Activated T-cell treated with anti-CD3 and anti-CD28 coated beads for 4 hours (primary cell): Measurements from ENCODE around the gene KRTAP5-3.
"Not testable (repeated sequence)": the region's sequence is repeated elsewhere in the genome, so short reads cannot be mapped to it uniquely, and the experiment has no call there.

Source experiments
- DNase-seq: peaks from one replicate; pipeline ENCODE4 v3.0.0-alpha.2; 2020

The KRTAP5-3 gene

DNA sequence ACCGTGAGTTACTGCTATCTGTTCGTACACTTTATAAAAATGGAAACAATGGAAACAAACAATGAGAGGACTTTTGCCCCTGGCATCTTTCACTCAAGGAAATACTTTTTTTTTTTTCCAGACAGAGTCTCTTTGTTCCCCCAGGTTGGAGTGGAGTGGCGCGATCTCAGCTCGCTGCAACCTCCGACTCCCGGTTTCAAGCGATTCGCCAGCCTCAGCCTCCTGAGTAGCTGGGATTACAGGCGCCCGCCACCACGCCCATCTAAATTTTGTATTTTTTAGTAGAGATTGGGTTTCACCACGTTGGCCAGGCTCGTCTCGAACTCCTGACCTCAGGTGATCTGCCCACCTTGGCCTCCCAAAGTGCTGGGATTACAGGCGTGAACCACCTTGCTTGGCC, 32.5 kb downstream of the KRTAP5-3 start:
- not testable (repeated sequence) for DNase-seq

DNA sequence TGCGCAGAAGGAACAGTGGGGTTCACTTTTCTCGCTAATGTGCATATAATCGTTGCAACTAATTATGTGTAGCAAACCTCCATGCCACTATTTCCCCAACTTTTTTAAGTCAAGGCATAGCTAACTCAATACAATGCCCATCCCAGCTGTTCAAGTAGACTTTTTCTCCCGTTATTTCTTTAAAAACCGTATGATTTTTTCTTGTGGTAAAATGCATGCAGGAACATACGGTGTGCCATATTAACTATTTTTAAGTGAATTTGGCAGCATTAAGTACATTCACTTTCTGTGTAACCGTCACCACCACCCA, 33.4 kb downstream of the KRTAP5-3 start:
- no peak for DNase-seq

DNA sequence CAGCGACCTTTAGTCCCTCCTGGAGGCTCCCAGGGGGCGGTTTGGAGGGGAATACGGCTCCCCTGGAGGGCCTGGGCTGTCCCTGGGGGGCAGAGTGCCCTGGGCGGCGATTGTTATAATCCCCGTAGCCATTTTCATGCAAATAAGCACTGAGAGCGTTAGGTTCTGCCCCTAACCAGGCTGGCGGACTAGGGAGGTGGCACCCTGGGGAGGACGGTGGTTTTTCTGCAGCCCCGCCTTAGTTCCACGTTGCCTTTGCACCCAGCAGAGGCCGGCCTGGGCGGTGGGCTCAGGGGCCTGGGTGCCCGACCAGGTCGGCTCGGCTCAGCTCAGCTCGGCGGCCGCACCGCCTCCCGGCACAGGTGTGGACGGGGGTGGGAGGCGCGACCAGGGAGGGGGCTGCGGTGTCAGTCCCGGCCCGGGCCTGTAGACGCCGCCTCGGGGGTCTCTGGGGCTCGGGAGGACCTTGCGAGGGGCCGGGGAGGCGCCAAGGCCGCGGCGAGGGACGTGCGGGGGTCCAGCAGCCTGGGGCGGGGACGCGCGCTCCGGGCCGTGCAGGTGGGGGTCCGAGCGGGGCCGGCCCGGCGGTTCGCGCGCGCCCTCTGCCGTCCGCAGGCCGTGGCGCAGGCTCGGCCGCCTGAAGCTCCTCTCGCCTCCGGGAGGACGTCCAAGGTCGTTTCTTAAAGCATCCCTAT, 33.9 kb downstream of the KRTAP5-3 start:
- peak; percentile 36 for DNase-seq

DNA sequence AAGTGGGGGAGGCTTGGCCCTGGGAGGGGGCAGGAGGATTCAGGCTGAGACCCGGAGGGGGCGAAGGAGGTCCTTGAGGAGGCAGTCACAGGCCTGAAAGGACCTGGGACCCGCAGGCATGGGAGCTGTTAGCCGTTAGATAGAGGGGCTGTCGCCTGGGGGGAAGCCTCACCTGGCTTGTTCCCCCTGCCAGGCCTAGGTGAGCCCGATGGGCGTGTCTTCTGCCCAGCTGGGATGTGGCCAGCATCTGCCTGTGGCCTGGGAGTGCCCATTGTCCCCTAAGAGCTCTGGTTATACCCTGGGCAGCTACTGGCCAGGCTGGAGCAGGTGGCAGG, 34.4 kb downstream of the KRTAP5-3 start:
- DNase-seq = no peak

DNA sequence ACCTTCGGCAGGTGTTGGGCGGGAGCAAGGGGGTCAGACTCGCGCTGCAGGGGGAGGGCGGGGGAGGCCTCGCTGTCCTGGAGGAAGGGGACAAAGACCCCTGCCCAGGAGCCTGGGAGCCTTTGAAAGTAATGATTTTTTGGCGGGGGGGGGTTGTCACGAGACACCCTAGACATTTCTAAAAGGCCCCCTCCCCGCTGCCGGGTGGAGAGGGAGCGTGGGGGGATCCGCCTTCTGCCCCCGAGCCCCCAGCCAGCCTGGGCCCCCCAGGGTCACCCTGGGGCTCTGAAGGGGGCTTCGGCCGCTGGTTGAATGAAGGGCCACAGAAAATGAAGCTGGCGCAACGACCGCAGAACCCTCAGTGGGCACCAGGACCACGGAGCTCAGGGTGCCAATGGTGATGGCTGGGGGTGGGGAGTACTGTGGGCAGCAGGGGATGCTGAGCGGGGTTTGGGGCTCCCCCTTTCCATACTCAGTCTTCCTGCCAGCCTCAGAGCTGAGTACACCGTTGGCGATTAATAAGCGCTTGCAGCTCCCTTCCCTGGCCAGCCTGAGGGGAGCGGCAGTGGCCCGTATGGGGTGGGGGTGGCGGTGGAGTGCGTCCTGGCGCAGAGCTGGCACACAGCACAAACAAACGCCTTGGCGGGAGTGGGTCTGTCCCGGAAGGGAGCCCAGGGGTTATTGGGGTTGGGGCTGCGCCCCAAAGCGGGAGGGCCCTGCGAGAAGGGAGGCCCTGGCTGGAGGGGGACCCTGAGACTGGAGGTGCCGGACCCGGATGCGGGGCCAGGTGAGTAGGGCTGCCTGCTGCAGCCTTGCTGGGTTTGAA, 35.0 kb downstream of the KRTAP5-3 start:
- no peak for DNase-seq

DNA sequence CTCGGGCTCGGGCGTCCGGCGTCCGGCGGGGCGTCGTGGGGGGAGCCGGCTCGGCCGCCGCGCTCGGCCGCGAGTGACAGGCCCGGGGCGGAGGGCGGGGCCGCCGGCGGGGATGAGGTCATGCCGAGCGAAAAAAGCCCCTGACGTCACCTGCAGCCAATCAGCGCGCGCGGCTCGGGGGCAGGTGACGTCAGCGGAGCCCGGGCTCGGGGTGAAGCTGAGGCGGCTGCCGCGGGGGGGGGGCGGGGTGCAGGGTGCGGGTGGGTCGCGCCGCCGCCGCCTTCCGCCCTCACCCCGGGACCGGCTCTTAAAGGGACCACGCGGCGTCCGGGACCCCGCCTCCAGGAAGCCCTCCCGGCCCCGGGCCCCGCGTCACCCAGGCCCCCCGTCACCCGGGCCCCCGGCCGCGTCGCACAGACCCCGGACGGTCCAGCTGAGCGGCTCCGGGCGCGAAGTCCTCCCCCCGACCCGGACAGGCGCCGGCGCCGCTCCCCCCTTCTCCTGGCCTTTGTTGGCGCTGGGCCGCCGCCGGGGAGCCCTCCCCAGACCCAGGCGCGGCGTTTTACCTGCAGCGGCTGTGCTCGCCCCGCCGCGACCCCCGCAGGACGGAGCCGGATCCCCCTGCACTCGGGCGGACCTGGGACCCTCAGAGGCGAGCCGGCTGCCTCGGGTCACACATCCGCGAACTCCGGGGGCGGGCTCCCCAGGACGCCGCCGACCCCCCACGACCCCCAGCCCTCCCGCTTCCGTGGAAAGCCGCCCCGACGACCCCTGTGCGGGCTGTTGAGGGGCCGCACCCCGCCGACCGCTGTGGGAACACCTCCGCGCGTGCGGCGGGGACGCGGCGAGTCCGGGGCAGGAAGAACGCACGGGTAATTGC, 35.8 kb downstream of the KRTAP5-3 start, which contains the start of gene DUSP8:
DUSP8 (minus strand) TSS at position 75 of the 880 bp plus-strand sequence. CDS start 6,445 bp downstream, outside the sequence.
- peak; percentile 94 for DNase-seq

DNA sequence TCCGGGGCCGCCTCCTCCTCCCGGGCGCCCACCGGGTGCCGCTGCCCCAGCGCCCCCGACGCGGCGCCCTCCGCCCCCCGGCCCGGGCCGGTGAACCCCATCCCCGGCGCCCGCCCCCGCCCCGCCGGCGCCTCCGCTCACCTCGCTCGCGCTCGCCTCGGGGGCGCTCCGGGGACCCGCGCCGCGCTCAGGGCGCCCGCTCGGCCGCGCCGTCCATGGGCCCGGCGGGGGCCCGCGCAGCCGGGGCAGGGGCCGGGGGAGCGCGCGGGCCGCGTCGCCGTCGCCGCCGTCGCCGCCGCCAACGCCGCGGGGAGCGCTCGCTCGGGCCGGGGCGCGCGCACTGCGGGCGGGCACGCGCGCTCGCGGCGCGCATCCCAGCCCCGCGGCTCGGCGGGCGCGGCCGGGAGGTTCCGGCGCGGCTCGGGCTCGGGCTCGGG, 36.5 kb downstream of the KRTAP5-3 start:
- DNase-seq = no peak

DNA sequence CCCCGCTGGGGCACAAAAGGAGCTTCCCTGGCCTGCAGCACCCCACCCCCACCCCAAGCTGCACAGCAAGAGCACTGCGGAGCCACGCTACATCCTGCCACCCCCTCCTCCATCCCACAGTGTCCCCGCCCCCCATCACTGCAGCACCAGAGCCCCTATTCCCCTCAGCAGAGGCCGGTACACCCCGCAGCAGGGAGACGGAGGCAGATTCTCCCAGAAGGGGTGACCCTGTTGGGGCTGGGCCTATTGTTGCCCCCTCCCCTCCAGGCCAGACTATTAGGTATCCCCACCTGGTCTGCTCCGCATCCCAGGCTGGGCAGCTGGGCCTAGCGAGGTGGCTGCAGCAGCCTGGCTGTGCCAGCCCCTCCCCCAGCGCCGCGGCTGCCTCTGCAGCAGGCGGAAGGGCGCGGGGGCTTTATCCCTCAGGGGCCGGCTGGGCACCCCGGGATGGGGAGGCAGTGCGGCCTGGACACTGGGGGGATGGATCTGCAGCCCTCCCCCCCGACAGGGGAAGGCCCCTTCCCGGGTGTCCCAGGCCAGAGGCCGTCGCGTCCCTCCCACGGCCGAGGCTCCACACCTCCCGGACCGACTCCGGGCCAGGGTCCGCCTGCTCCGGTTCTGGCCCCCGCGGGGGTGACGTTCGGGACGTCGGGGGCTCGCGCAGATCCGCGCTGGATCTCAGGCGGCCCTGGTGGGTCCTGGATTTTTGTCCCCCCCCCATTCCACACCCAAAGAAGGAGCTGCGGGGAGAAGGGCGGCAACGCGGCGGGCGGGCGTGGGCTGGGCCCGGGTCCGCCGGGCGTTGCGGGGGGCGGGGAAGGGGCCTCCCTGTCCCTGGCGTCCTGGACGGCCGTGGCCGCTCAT, 37.1 kb downstream of the KRTAP5-3 start:
- no peak for DNase-seq

DNA sequence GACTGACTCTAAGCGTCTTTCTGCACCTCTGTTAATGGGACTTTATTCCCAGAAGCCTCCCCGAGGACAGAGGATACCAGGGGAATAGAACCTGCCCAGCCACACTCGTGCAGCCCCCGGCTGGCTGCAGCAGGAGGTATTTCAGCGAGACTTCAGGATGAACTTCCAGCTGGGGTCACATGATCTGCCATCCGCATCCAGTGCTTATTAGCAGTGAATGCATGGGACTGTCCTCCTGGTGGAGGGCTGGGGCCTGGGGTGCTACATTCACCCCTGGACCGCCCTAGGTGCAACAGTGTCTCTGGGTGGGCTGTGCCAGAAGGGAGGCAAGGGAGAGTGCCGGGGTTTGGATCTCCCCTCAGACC, 37.8 kb downstream of the KRTAP5-3 start:
- DNase-seq = no peak

DNA sequence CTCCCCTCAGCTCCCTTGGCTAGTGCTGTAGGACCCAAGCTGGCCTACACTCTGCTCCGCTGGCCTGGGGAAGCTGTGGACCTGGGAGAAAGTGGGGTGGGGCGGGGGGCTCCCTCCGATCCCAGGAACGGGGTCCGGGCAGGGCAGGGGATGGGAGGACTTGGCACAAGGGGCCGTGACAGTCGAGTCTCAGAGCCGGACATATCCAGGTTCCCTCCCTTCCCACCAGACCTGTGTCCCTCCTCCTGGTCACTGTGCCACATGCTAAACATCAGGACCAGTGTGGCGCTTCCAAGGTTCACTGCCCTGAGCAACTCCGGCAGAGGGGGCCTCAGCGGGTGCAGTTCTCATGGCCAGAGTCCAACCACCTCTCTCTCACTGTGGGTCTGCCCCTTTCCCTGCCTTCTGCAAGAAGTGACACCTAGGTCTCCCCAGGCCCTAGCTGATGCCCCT, 38.2 kb downstream of the KRTAP5-3 start:
- no peak for DNase-seq

DNA sequence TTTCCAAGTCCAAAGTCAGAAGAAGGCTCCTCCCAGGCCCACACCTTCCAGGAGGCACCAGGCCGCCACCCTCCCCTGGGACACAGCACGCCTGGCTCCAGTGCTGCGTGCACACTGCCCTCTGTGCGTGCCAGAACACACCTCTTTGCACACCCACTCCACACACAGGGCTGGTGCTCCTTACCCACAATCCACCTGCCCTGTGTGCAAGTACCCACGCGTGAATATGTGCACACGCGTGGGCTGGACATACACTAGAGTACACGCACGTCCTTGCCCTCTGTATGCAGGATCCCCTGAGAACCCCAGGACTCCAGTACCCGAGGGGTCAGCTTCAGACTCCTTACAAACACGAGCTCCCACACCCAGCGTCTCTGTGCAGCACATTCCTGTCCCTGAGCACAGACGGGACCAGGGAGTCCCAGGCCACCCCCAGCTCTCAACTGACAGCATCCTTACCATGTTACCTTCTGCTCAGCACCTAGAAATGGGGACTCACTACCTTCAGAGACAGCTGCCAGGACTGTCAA, 38.9 kb downstream of the KRTAP5-3 start:
- no peak for DNase-seq

DNA sequence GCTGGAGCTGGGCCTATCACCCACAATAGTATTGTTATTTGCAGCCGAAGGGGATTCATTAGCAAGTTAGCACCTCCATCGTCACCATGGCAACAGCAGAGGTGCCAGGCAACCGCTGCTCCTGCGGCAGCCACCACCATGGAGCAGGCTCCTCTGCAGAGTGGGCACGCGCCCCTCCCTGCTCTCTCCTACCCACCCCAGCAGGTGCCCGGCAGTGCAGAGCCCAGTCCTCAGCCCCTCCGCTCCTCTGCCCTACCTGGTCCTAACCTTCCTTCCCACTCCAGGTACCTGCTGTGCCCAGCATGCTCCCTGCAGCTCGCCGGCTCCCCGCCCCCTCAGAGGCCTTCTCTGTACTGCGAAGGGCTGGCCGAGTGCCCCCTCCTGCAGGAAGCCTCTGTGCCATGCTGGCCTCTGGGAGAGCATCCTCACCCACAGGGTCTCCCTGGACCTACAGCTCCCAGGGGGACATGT, 39.8 kb downstream of the KRTAP5-3 start:
- DNase-seq = no peak

DNA sequence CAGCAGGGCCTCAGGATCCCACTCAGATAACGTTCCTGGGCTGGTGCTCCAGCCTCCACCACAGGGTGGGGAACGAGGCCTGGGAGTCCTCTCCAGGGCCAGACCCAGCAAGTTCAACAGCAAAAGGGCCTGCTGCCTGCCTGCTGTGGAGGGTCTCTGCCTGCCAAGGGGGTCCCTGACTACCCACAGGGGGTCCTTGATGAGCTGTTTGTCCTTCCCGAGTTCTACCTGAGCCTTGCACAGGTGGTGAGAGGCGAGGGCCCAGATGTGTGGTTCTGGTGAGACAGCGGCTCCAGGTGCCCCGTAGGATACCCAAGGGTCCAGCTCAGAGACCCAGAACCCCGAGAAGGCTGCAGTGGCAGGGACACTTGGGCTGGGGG, 40.6 kb downstream of the KRTAP5-3 start:
- no peak for DNase-seq

DNA sequence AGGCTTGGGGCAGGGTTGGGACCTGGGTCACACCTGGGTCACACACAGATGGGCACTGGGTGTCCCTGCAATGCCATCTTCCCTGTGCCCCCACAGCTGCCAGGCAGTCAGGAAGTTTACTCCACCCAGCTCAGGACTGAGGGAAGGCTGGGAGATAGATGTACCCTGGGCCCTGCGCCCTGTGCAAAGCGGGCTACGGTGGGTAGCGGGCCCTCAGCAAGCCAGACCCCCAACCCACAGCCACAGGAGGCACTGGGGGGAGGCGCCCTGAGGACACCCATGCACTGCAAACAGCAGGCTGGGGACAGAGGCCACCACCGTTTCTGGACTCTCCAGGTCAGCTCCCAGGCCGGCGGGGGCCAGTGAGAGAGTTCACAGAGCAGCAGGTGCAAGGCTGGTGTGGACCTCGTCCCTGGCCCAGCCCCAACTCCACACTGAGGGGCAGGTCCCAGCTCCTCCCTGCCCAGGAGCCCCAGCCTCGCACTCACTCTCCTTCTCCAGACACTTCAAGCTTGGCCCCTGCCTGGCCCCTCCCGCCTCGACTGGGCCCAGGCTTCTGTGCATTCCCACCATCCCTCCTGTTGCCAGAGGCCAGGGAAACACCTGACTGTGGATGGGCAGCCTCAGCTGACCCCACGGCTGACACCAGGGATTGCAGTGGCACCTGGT, 41.1 kb downstream of the KRTAP5-3 start:
- DNase-seq = no peak

DNA sequence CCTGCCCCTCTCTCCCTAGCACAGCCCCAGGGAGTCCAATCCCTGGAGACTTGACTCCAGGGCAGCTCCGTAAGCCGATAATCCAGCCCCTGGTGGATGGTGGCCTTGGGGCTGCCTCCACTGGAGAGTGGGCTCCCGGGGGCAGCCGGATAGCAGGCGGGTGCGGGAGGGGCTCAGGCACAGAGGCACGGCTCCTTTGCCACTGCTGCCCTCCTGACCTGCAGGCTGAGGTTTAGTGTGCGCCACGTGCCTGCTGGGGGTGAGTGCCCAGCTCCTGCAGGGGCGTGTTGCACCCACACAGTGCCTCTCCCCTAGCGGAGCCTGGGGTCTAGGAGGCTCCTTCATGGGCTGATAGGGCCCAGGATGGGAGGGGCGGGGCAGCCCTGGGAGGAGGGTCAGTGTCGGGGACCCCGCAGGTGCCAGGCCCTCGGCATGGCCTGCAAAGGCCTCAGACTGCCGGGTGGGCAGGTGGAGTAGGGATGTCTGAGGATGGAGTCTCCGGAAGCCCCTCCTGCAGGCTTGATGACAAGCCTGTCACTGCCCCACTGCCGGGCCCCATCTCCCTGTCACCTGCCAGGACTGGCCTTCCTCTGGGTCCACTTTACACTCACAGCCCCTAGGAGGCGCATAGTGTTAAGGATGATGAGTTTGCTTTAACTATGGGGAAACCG, 41.7 kb downstream of the KRTAP5-3 start:
- no peak for DNase-seq

DNA sequence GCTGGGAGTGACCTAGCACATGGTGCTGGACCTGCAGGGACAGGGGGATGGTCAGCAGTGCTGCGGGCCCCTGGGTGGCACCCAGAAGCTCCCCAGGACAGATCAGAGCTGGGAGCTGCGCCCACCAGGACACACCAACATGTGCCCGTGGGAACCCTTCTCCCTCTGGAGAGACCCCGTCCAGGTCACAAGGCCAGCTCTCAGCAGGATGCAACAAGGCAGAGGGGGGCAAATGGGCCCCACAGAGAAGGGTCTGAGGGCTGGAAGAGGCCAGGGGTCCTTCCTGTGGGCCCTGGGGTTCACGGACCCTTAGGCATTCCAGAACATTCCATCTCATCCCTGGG, 42.4 kb downstream of the KRTAP5-3 start:
- DNase-seq = no peak

DNA sequence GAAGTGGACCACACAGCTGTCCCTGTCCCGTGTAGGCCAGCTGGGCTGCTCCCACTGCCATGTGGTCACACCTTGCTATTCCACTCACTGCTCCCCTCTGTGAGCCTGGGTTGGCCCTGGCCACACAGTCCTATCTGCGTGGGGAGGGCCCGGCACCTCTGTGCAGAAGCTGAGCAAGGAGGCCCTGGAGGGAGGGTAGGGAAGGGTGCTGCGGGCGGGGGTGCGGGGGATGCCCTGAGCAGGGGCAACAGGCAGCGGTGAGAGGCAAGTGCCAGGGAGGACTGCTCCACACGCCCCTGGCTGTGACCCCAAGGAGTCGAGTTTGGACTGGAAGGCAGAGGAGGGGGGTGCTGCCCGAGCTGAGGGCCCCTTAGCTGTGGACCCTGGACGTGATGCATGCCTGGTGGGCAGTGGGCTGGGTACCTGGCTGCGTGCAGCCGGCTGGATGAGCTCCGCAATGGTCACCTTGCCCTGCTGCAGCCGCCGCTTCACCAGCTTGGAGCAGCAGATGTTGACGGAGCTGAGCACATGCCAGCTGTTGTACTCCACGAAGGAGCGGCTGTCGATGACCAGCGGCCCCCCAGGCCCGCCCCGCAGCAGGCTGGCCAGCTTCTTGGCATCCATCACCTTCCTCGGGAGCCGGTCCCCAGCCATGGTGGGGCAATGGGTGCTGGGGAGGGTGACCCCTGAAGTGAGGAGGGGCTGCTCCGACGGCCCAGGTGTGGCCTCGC, 42.9 kb downstream of the KRTAP5-3 start:
- no peak for DNase-seq

DNA sequence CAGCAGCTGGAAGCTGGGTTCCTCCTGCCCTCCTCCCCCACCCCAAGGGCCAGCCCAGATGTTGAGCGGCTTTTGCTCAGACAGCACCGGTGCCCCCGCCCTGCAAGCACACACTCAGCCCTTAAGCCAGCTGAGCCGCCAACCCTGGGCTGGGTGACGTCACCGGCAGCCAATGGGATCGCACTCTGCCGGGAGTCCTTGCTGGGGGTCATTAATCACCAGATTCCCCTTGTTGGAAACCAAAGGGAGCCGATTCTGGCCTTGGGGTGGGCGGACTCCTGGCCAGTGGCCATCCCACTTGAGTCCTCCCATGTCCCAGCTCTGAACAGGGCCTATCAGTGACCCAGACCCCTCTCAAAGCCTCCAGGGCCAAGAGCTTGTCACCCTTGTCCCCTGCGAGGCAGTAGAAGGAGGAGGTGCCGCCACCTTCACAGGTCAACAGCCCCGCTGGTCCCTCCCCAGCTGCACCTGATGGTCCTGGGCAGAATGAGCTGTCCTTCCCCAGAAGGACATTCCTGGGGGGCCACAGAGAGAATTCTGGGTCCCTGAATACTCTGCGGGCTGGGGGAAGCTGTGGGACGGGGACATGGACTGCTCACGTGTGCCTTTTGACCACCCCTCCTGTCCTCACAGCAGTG, 43.6 kb downstream of the KRTAP5-3 start:
- no peak for DNase-seq

DNA sequence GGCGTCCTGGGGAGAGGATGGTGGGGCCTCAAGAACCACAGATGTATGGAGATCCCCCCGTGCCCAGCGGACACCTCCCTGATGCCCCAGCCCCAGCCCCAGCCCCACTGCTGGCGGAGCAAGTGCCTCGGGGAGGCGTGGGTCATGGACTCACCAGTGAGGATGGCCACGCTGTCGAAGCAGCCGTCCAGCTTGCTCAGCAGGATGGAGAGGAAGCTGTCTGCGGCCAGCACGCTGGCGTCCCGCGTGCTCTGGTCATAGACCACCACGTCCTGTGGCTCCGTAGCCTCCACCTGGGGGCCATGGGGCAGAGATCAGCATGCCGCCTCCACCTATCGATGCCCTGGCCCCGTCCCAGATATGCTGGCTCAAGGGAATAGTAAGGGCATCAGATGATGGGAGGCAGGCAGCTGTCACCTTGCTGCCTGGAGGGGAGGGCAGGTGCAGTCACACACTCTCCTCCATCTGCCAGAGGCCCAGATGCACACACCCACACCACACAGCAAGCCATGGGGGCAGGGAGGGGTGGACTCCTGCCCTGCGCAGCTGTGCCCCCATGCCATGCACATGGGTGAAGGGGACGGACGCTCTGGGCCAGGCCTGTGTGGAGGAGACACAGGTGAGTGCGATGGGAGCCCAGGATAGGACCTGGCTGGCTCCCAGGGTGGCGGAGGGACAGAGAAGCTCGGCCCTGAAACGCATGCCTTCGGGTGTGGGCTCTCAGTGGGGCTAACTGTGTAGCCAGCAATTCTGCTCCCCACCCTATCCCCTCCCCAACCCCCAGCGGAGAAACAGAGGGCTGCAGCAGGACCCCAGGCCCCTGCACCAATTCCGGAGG, 44.3 kb downstream of the KRTAP5-3 start:
- DNase-seq = no peak
